ENCODE measurements around the gene STRN3. TPM values are rescaled to one million over a fixed set of nuclear protein-coding genes. Genes with fewer than 3 reads are reported as not detected.

Gene STRN3
- total and polyA plus RNA-seq, 7 experiments from 2014 or later: 3.5 to 28.7 (median 24.8) TPM

- ChIA-PET CTCF (interaction anchor here (0.5 kb wide), 1 partner anchor 20 kb away, joined by 7 read pairs; no protein-coding TSS in a partner anchor), POLR2A (interaction anchor here (1.5 kb wide), 1 partner anchor 10 kb away, joined by 4 read pairs; no protein-coding TSS in a partner anchor)
- H3K9me3 ChIP-seq (ENCODE audit: control insufficient read depth in 2 of 3, low read length in 3 of 3): no peaks in the 10 kb centered on the region
- H3K27ac ChIP-seq (ENCODE audit: low read depth, low read length): no peak overlapping the region
- H3K27me3 ChIP-seq (ENCODE audit: control insufficient read depth in 2 of 2, insufficient read depth in 2 of 2, low read length in 2 of 2): no peaks in the 10 kb centered on the region
- H3K36me3 ChIP-seq (ENCODE audit: control insufficient read depth in 2 of 3, insufficient read depth in 3 of 3, low read length in 3 of 3): peaks cover 0 to 15% (median 0%) of the 10 kb centered on the region in 3 experiments
- intact Hi-C loops (cut with micrococcal nuclease): no loop called here
- peaks cover 0 to 53% (median 41%) of the 10 kb centered on the region in 5 donors for H3K36me3 Mint-ChIP-seq
- no peak overlapping the region for H3K4me3 Mint-ChIP-seq
- H3K27me3 Mint-ChIP-seq: no peaks in the 10 kb centered on the region
- H3K4me1 ChIP-seq (ENCODE audit: control insufficient read depth in 2 of 2, insufficient read depth in 2 of 2, low read length in 2 of 2): peaks cover 0 to 5% of the 10 kb centered on the region in 2 donors
- no peak overlapping the region for H3K4me3 ChIP-seq (ENCODE audit: low read length)
- H3K4me1 Mint-ChIP-seq: peaks cover 17 to 69% (median 51%) of the 10 kb centered on the region in 7 donors
- ATAC-seq (no peak), DNase-seq (no peak)
- peaks cover 0 to 26% (median 10%) of the 10 kb centered on the region in 11 donors for H3K9me3 Mint-ChIP-seq
- no peak overlapping the region for H3K27ac Mint-ChIP-seq
Observed at GRCh38 chr14:30998100-30998706, 28.0 kb downstream of the STRN3 start.

DNA sequence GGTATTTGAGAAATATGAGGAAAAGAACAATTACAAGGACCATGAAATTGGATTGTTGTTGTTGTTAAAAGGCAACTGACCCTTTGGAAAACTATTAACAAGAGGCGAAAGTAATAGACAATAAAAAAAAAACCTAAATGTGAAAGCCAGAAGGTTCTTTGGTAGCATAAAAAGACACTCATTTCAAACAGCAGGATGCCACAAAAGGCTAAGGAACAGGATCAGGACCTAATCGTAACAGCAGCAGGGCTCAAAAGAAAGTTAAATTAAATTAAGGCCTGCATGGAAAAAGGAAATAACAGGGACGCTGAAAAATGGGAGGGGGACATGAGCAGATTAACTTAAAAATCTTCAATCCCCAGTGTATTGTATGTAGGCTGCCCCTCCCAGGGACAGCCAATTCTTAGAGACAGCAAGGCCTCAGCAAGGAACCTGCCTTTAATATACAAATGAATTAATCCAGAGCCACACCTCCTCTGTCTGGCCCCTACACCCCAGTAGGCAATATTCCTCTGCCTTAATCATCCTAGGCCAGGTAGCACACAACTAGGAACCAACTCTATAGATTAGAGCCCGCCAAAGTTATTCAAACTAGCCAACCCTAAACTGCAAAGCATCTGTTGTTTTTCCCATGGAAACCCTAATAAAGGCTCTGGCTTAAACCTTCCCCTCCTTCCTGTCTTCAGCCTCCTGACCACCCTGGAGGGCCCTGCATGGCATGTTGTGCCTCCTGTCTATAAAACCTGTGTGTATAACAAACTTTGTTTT, 29.1 kb downstream of the STRN3 start:
- Mint-ChIP-seq H3K4me3 (no peak overlapping the region), H3K27me3 (no peaks in the 10 kb centered on the region), H3K36me3 (peaks cover 0 to 48% (median 36%) of the 10 kb centered on the region in 5 donors), H3K4me1 (peaks cover 15 to 65% (median 50%) of the 10 kb centered on the region in 7 donors), H3K27ac (peak overlapping the region in 2 of 9 donors; percentile 8 to 14), H3K9me3 (peaks cover 0 to 26% (median 10%) of the 10 kb centered on the region in 11 donors)
- H3K27me3 ChIP-seq (ENCODE audit: control insufficient read depth in 2 of 2, insufficient read depth in 2 of 2, low read length in 2 of 2): no peaks in the 10 kb centered on the region
- no peaks in the 10 kb centered on the region for H3K9me3 ChIP-seq (ENCODE audit: control insufficient read depth in 2 of 3, low read length in 3 of 3)
- no peak for ATAC-seq
- no peak overlapping the region for H3K27ac ChIP-seq (ENCODE audit: low read depth, low read length)
- H3K4me1 ChIP-seq (ENCODE audit: control insufficient read depth in 2 of 2, insufficient read depth in 2 of 2, low read length in 2 of 2): peaks cover 0 to 5% of the 10 kb centered on the region in 2 donors
- ChIA-PET POLR2A (interaction anchor here (1.5 kb wide), 1 partner anchor 11 kb away, joined by 4 read pairs; no protein-coding TSS in a partner anchor), CTCF (no interaction called here)
- H3K4me3 ChIP-seq (ENCODE audit: low read length): no peak overlapping the region
- no peak for DNase-seq
- intact Hi-C loops (cut with micrococcal nuclease): no loop called here
- H3K36me3 ChIP-seq (ENCODE audit: control insufficient read depth in 2 of 3, insufficient read depth in 3 of 3, low read length in 3 of 3): peaks cover 0 to 11% (median 0%) of the 10 kb centered on the region in 3 experiments

GRCh38 chr14:30995689-30996088, 30.5 kb downstream of the STRN3 start:
- H3K4me3 Mint-ChIP-seq: no peak overlapping the region
- H3K36me3 ChIP-seq (ENCODE audit: control insufficient read depth in 2 of 3, insufficient read depth in 3 of 3, low read length in 3 of 3): peaks cover 0 to 11% (median 0%) of the 10 kb centered on the region in 3 experiments
- intact Hi-C loops (cut with micrococcal nuclease): no loop called here
- ChIA-PET POLR2A (no interaction called here), CTCF (interaction anchor here (0.6 to 0.7 kb wide), 2 partner anchors 15 to 136 kb away, joined by 4 to 6 read pairs; no protein-coding TSS in a partner anchor)
- no peak for DNase-seq
- no peaks in the 10 kb centered on the region for H3K27me3 Mint-ChIP-seq
- H3K4me3 ChIP-seq (ENCODE audit: low read length): no peak overlapping the region
- peak overlapping the region in 1 of 9 donors; percentile 21 for H3K27ac Mint-ChIP-seq
- H3K4me1 Mint-ChIP-seq: peaks cover 17 to 66% (median 53%) of the 10 kb centered on the region in 7 donors
- H3K36me3 Mint-ChIP-seq: peaks cover 0 to 38% (median 26%) of the 10 kb centered on the region in 5 donors
- no peak overlapping the region for H3K27ac ChIP-seq (ENCODE audit: low read depth, low read length)
- H3K9me3 ChIP-seq (ENCODE audit: control insufficient read depth in 2 of 3, low read length in 3 of 3): no peaks in the 10 kb centered on the region
- H3K9me3 Mint-ChIP-seq: peaks cover 0 to 26% (median 10%) of the 10 kb centered on the region in 11 donors
- peaks cover 5% of the 10 kb centered on the region in 2 donors for H3K4me1 ChIP-seq (ENCODE audit: control insufficient read depth in 2 of 2, insufficient read depth in 2 of 2, low read length in 2 of 2)
- no peaks in the 10 kb centered on the region for H3K27me3 ChIP-seq (ENCODE audit: control insufficient read depth in 2 of 2, insufficient read depth in 2 of 2, low read length in 2 of 2)
- ATAC-seq: no peak

DNA sequence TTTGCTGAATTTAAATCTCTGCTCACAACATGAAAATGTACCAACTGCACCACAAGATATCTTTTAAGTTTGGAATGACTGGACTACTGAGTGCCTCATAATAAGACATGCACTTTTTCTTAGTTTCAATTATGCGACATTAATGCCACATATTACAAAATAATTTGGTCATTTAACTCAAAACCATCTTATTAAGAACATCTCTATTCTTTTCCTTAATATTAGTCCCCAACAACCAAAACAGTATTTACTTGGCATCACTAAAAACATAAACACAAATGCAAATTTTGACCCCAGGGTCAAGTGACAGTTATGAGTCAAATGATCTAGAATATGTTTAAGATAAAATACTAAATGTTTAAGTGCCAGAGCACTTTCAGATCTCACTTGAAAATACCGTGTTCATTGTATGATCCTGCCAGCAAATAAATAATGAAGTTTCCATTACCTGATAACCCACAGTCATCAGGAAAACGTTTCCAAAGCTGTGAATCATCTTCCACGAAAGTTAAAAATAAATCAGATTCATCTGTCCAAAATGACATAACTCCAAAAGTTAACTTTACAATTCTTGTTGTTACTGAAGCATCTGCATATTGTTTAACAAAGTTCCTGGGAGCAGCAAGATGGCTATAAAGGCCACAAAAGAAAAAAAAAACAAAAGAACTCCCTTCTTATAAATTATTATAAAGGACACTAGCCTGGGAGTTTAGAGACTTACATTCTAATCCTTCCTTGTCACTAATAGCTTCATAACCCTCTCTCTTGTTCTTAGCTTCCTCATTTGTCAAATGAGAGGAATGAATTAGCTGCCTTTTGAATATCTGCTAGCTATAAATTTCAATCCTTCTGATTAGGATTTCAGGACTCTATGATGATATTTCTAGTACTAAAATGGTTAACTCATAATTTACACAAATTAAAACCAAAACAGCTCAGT, 31.2 kb downstream of the STRN3 start:
- CTCF ChIA-PET: interaction anchor here (0.6 to 0.7 kb wide), 2 partner anchors 15 to 136 kb away, joined by 4 to 6 read pairs; no protein-coding TSS in a partner anchor

GRCh38 chr14:30993071-30993470, 33.1 kb downstream of the STRN3 start:
- H3K4me3 Mint-ChIP-seq: no peak overlapping the region
- Histone ChIP-seq H3K9me3 (ENCODE audit: control insufficient read depth in 2 of 3, low read length in 3 of 3) (no peaks in the 10 kb centered on the region), H3K4me1 (ENCODE audit: control insufficient read depth in 2 of 2, insufficient read depth in 2 of 2, low read length in 2 of 2) (peaks cover 5% of the 10 kb centered on the region in 2 donors), H3K4me3 (ENCODE audit: low read length) (no peak overlapping the region), H3K27ac (ENCODE audit: low read depth, low read length) (no peak overlapping the region), H3K27me3 (ENCODE audit: control insufficient read depth in 2 of 2, insufficient read depth in 2 of 2, low read length in 2 of 2) (no peaks in the 10 kb centered on the region), H3K36me3 (ENCODE audit: control insufficient read depth in 2 of 3, insufficient read depth in 3 of 3, low read length in 3 of 3) (peaks cover 0 to under 1% (median 0%) of the 10 kb centered on the region in 3 experiments)
- ChIA-PET POLR2A (interaction anchor here (0.6 kb wide), 1 partner anchor 41 kb away, joined by 3 read pairs; no protein-coding TSS in a partner anchor), CTCF (interaction anchor here (1.0 kb wide), 1 partner anchor 14 kb away, joined by 3 read pairs; no protein-coding TSS in a partner anchor)
- ATAC-seq (no peak), DNase-seq (no peak)
- H3K9me3 Mint-ChIP-seq: peaks cover 0 to 8% (median 3%) of the 10 kb centered on the region in 11 donors
- no peaks in the 10 kb centered on the region for H3K27me3 Mint-ChIP-seq
- peaks cover 17 to 74% (median 67%) of the 10 kb centered on the region in 7 donors for H3K4me1 Mint-ChIP-seq
- intact Hi-C loops (cut with micrococcal nuclease): no loop called here
- H3K27ac Mint-ChIP-seq: no peak overlapping the region
- H3K36me3 Mint-ChIP-seq: peaks cover 0 to 17% (median 13%) of the 10 kb centered on the region in 5 donors

More for the DNA sequence above, 31.2 kb downstream of the STRN3 start:
- intact Hi-C loops (cut with micrococcal nuclease): no loop called here
- ATAC-seq (no peak), DNase-seq (no peak)
- H3K9me3 Mint-ChIP-seq: peaks cover 0 to 26% (median 10%) of the 10 kb centered on the region in 11 donors
- H3K27me3 Mint-ChIP-seq: no peaks in the 10 kb centered on the region
- POLR2A ChIA-PET: no interaction called here
- peak overlapping the region in 3 of 10 donors; percentile 7 to 17 (median 8) for H3K4me3 Mint-ChIP-seq
- peaks cover 0 to 31% (median 22%) of the 10 kb centered on the region in 5 donors for H3K36me3 Mint-ChIP-seq
- Histone ChIP-seq H3K27ac (ENCODE audit: low read depth, low read length) (no peak overlapping the region), H3K36me3 (ENCODE audit: control insufficient read depth in 2 of 3, insufficient read depth in 3 of 3, low read length in 3 of 3) (peaks cover 0 to 11% (median 0%) of the 10 kb centered on the region in 3 experiments), H3K27me3 (ENCODE audit: control insufficient read depth in 2 of 2, insufficient read depth in 2 of 2, low read length in 2 of 2) (no peaks in the 10 kb centered on the region), H3K9me3 (ENCODE audit: control insufficient read depth in 2 of 3, low read length in 3 of 3) (no peaks in the 10 kb centered on the region), H3K4me3 (ENCODE audit: low read length) (no peak overlapping the region), H3K4me1 (ENCODE audit: control insufficient read depth in 2 of 2, insufficient read depth in 2 of 2, low read length in 2 of 2) (peaks cover 5% of the 10 kb centered on the region in 2 donors)
- H3K27ac Mint-ChIP-seq: peak overlapping the region in 2 of 9 donors; percentile 21 to 22
- H3K4me1 Mint-ChIP-seq: peaks cover 17 to 63% (median 51%) of the 10 kb centered on the region in 7 donors

- H3K4me3 Mint-ChIP-seq: peak overlapping the region in 6 of 10 donors; percentile 4 to 59 (median 34)
- H3K4me3 ChIP-seq (ENCODE audit: low read length): no peak overlapping the region
- no peaks in the 10 kb centered on the region for H3K36me3 ChIP-seq (ENCODE audit: control insufficient read depth in 2 of 3, insufficient read depth in 3 of 3, low read length in 3 of 3)
- intact Hi-C loops (cut with micrococcal nuclease): no loop called here
- ChIA-PET POLR2A (no interaction called here), CTCF (no interaction called here)
- H3K9me3 Mint-ChIP-seq: no peaks in the 10 kb centered on the region
- no peaks in the 10 kb centered on the region for H3K27me3 Mint-ChIP-seq
- H3K9me3 ChIP-seq (ENCODE audit: control insufficient read depth in 2 of 3, low read length in 3 of 3): no peaks in the 10 kb centered on the region
- DNase-seq (no peak), ATAC-seq (no peak)
- H3K4me1 Mint-ChIP-seq: peaks cover 20 to 69% (median 61%) of the 10 kb centered on the region in 7 donors
- H3K27ac ChIP-seq (ENCODE audit: low read depth, low read length): no peak overlapping the region
- peaks cover 5% of the 10 kb centered on the region in 2 donors for H3K4me1 ChIP-seq (ENCODE audit: control insufficient read depth in 2 of 2, insufficient read depth in 2 of 2, low read length in 2 of 2)
- peaks cover 0 to 14% (median 5%) of the 10 kb centered on the region in 5 donors for H3K36me3 Mint-ChIP-seq
- H3K27ac Mint-ChIP-seq: peak overlapping the region in 5 of 9 donors; percentile 3 to 33 (median 25)
- no peaks in the 10 kb centered on the region for H3K27me3 ChIP-seq (ENCODE audit: control insufficient read depth in 2 of 2, insufficient read depth in 2 of 2, low read length in 2 of 2)
Observed at GRCh38 chr14:30991408-30991807, 34.8 kb downstream of the STRN3 start.

Data from naive thymus-derived CD4-positive, alpha-beta T cell (primary cell).